Subcutaneous abdominal adipose tissue (tissue), 5 donors: ENCODE results near the gene ASH1L.

ENCODE experiments used
- H3K27ac ChIP-seq: one replicate; pipeline ENCODE4 v1.7.0; 2013; ENCODE audit warnings: low read depth, mild to moderate bottlenecking, inconsistent platforms, low read length, moderate library complexity
- H3K27me3 ChIP-seq, 5 donors: one replicate each; pipeline ENCODE4 v1.7.0; 2013; ENCODE audit warnings: low read length in 5 of 5, inconsistent platforms in 1 of 5; ENCODE audit not compliant: control insufficient read depth in 5 of 5, insufficient read depth in 4 of 5
- H3K36me3 ChIP-seq, 5 donors: one replicate each; pipeline ENCODE4 v1.7.0; 2013; ENCODE audit warnings: low read length in 5 of 5; ENCODE audit not compliant: control insufficient read depth in 5 of 5, insufficient read depth in 5 of 5
- H3K4me1 ChIP-seq, 5 donors: one replicate each; pipeline ENCODE4 v1.7.0; 2013; ENCODE audit warnings: low read length in 5 of 5, mild to moderate bottlenecking in 3 of 5, moderate library complexity in 1 of 5; ENCODE audit not compliant: control insufficient read depth in 5 of 5, insufficient read depth in 5 of 5
- H3K4me3 ChIP-seq, 5 donors: one replicate each; pipeline ENCODE4 v1.7.0; 2013; ENCODE audit warnings: low read length in 5 of 5, low read depth in 1 of 5
- H3K9ac ChIP-seq, 5 donors: one replicate each; pipeline ENCODE4 v1.7.0; 2013; ENCODE audit warnings: low read length in 5 of 5, mild to moderate bottlenecking in 4 of 5, moderate library complexity in 3 of 5
- H3K9me3 ChIP-seq, 5 donors: one replicate each; pipeline ENCODE4 v1.7.0; 2013; ENCODE audit warnings: low read length in 5 of 5; ENCODE audit not compliant: control insufficient read depth in 5 of 5
- donor health status: healthy.
- donor health status: healthy.
- donor health status: healthy.
- donor health status: healthy.
- donor health status: healthy.

ASH1L gene

GRCh38 chr1:155304558-155305063 is 258.0 kb downstream of the ASH1L start:
- Histone ChIP-seq H3K4me3 (no peak overlapping the region), H3K9ac (no peak overlapping the region), H3K27ac (no peak overlapping the region)

GRCh38 chr1:155301342-155301841 is 261.2 kb downstream of the ASH1L start, which contains the start of gene PKLR:
Gene PKLR, minus strand, starts transcription at chr1:155301438. Its CDS starts 43 bp downstream, at chr1:155301395.
- H3K9ac ChIP-seq: no peak within 1 kb of the TSS

More at GRCh38 chr1:155304558-155305063, 258.0 kb downstream of the ASH1L start:
- no peaks in the 10 kb centered on the region for H3K27me3 ChIP-seq
- peaks cover 0 to 14% (median 14%) of the 10 kb centered on the region in 5 donors for H3K4me1 ChIP-seq
- no peaks in the 10 kb centered on the region for H3K9me3 ChIP-seq
- H3K36me3 ChIP-seq: no peaks in the 10 kb centered on the region

GRCh38 chr1:155300553-155301329 is 261.9 kb downstream of the ASH1L start:
- Histone ChIP-seq H3K4me1 (no peaks in the 10 kb centered on the region), H3K36me3 (no peaks in the 10 kb centered on the region), H3K9ac (no peak overlapping the region), H3K9me3 (no peaks in the 10 kb centered on the region), H3K27ac (no peak overlapping the region), H3K4me3 (no peak overlapping the region), H3K27me3 (peaks cover 4 to 16% (median 11%) of the 10 kb centered on the region in 5 donors)

More at GRCh38 chr1:155301342-155301841, 261.2 kb downstream of the ASH1L start, which contains the start of gene PKLR:
- Histone ChIP-seq H3K4me1 (no peaks in the 10 kb centered on the region), H3K9me3 (no peaks in the 10 kb centered on the region), H3K27ac (no peak within 1 kb of the TSS), H3K4me3 (no peak within 1 kb of the TSS), H3K27me3 (peaks cover 0 to 12% (median 7%) of the 10 kb centered on the region in 5 donors), H3K36me3 (no peaks in the 10 kb centered on the region)

- H3K9me3 ChIP-seq: no peaks in the 10 kb centered on the region
- no peak overlapping the region for H3K27ac ChIP-seq
- H3K9ac ChIP-seq: no peak overlapping the region
- H3K27me3 ChIP-seq: peaks cover 10 to 23% (median 18%) of the 10 kb centered on the region in 5 donors
- H3K4me1 ChIP-seq: peaks cover 0 to 7% (median 5%) of the 10 kb centered on the region in 5 donors
- H3K36me3 ChIP-seq: no peaks in the 10 kb centered on the region
- no peak overlapping the region for H3K4me3 ChIP-seq
Observed at GRCh38 chr1:155300024-155300423, 262.6 kb downstream of the ASH1L start.

- peaks cover 24 to 41% (median 30%) of the 10 kb centered on the region in 5 donors for H3K27me3 ChIP-seq
Observed at GRCh38 chr1:155297384-155297783, 265.2 kb downstream of the ASH1L start.

GRCh38 chr1:155296661-155297060 is 265.9 kb downstream of the ASH1L start:
- Histone ChIP-seq H3K9me3 (no peaks in the 10 kb centered on the region), H3K9ac (no peak overlapping the region), H3K27ac (no peak overlapping the region), H3K4me1 (peaks cover 0 to 11% (median 9%) of the 10 kb centered on the region in 5 donors), H3K4me3 (no peak overlapping the region), H3K36me3 (no peaks in the 10 kb centered on the region), H3K27me3 (peaks cover 24 to 44% (median 30%) of the 10 kb centered on the region in 5 donors)

More at GRCh38 chr1:155297384-155297783, 265.2 kb downstream of the ASH1L start:
- Histone ChIP-seq H3K27ac (no peak overlapping the region), H3K4me3 (no peak overlapping the region), H3K36me3 (no peaks in the 10 kb centered on the region), H3K9ac (no peak overlapping the region), H3K9me3 (no peaks in the 10 kb centered on the region), H3K4me1 (peaks cover 0 to 11% (median 9%) of the 10 kb centered on the region in 5 donors)

- H3K27ac ChIP-seq: no peak overlapping the region
- H3K9me3 ChIP-seq: no peaks in the 10 kb centered on the region
- H3K4me1 ChIP-seq: peaks cover 0 to 11% (median 9%) of the 10 kb centered on the region in 5 donors
- no peak overlapping the region for H3K9ac ChIP-seq
- no peaks in the 10 kb centered on the region for H3K36me3 ChIP-seq
- no peak overlapping the region for H3K4me3 ChIP-seq
- peaks cover 24 to 48% (median 30%) of the 10 kb centered on the region in 5 donors for H3K27me3 ChIP-seq
Observed at GRCh38 chr1:155295942-155296267, 266.7 kb downstream of the ASH1L start.

GRCh38 chr1:155295183-155295941 is 267.2 kb downstream of the ASH1L start:
- Histone ChIP-seq H3K27ac (no peak overlapping the region), H3K4me1 (peaks cover 0 to 11% (median 9%) of the 10 kb centered on the region in 5 donors), H3K9me3 (no peaks in the 10 kb centered on the region), H3K4me3 (peak overlapping the region in 1 of 5 donors; percentile 6), H3K36me3 (no peaks in the 10 kb centered on the region), H3K27me3 (peaks cover 24 to 48% (median 30%) of the 10 kb centered on the region in 5 donors), H3K9ac (no peak overlapping the region)

GRCh38 chr1:155294520-155295182 is 268.0 kb downstream of the ASH1L start:
- Histone ChIP-seq H3K4me1 (peaks cover 0 to 11% (median 9%) of the 10 kb centered on the region in 5 donors), H3K36me3 (no peaks in the 10 kb centered on the region), H3K4me3 (no peak overlapping the region), H3K9ac (no peak overlapping the region), H3K9me3 (no peaks in the 10 kb centered on the region), H3K27me3 (peaks cover 24 to 48% (median 30%) of the 10 kb centered on the region in 5 donors), H3K27ac (no peak overlapping the region)
